H54 (cell line): Measurements from ENCODE around the gene CHCHD3.

ENCODE experiments used
- DNase-seq: peaks from one replicate; pipeline ENCODE4 v3.0.0; 2011; ENCODE audit warnings: low spot score, mixed read lengths; ENCODE audit not compliant: insufficient read length
- FAIRE-seq: peaks from 3 replicates; lab custom pipeline; 2011; peaks lifted over from hg19 to GRCh38; lab: Jason Lieb, UNC
- POLR2A ChIP-seq: IDR thresholded peaks from 2 replicates; pipeline ENCODE4 v1.6.1; 2011; ENCODE audit warnings: low read depth, mild to moderate bottlenecking, low read length

CHCHD3 gene

DNA sequence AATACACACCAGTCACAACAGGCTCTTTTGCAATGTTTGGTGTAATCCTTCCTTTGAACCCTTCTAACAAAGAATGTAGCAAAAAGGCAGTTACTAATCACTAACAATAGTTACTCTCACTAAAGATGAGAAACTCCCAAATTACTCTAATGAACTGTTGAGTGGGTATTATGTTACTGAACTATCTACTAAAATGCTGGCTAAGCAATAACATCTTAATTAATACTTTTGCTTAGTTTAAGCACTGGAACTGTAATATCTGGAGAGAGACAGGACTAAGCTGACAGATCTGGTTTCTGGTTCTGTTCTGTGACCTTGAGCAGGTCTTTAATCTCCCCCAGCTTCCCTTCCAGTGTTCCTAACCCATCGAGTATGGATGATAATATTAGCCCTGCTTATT lies 241.7 kb downstream of the CHCHD3 start:
- TF ChIP-seq POLR2A: no peak
- FAIRE-seq (no peak), DNase-seq (no peak)

DNA sequence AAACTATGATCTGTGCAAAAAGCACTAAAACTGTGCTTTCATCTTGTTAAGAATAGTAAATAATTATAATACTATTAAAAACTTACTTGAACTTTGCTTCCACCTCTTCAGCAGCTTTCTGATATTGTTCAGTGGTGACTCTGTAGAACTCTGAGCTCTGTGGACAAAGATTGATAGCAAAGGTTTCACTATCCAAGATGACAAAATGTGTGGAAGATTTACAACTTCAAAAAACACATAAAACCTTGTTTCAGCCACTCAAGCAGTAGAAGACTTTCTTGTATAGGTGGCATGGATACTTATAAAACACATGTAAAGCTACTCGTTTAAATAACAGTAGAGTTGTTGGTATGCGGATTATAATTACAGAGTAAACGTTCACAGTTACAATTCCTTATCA lies 243.6 kb downstream of the CHCHD3 start:
- no peak for FAIRE-seq
- DNase-seq: no peak
- TF ChIP-seq POLR2A: no peak

DNA sequence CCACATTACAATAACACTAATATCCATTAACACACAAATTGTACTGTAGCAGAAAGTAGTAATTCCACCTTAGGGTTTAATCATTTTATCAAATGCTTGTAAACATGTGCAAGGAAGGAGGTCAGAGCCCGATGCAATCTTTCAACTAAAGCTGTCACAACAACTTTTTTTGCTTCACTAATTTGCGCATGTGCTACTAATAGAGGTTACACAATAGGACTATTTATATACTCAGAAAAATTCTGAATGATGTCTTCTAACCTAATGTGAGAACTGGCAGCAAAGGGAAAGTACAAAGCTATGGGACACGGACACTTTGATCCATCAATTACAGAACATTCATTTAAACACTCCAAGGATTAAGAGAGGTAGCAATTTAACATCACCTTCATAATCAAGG lies 244.4 kb downstream of the CHCHD3 start:
- no peak for DNase-seq
- no peak for FAIRE-seq

DNA sequence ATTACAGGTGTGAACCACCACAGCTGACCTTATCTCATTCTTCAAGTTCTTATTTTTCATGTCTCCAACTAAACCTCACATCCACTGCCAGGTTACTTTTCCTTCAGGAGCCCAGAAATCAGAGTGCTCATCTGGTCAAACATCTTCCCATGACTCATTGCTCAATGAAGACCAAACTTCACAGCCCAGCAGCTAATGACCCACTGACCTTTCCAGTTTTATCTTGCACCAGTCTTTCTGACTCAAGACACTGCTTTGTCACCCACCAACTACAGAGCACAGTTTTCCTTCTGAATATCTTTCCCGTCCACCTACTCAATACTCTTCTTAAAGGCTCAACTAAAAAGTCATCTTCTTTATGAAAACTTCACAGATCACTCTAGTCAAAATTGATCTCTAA lies 245.1 kb downstream of the CHCHD3 start:
- no peak for FAIRE-seq
- TF ChIP-seq POLR2A: no peak
- DNase-seq: no peak

More for the DNA sequence above, 244.4 kb downstream of the CHCHD3 start:
- no peak for TF ChIP-seq POLR2A

DNA sequence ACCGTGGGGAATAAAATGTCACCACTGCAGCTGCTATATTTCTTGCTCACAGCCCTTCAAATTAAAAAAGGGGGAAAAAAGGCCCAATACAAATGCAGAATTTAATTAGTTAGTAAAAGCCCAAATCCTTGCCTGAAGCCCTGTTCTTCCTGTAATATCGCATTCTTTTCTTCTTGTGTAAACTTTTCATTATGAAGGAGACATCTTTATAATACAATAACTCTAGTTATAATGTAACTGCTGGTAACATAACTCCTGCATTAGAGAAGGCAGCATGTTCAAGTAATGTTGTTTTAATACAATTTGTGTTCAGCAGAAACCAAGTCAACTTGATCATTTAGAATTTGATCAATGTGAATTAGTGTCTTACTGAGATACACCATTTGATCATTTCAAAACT lies 250.9 kb downstream of the CHCHD3 start:
- FAIRE-seq (no peak), DNase-seq (no peak)
- TF ChIP-seq POLR2A: no peak

DNA sequence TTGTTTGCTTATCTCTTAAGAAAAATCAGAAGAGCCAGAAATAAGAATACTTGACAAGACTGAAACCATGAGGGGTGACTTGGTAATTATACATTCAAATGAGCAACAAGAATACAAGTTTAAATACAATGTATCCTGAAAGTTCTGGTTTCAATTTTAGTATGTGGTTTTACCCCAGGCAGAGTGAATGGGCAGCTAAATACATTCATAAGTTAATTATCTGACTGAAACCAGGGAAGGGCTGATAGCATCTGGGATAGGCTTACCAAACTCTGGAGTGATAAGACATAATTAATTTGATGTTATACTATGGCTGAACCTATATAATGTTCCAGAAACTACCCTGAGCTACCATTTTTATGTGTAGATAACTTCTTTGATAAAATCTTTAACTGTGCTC lies 253.4 kb downstream of the CHCHD3 start:
- FAIRE-seq (peak; percentile 6), DNase-seq (no peak)
- TF ChIP-seq POLR2A: no peak

DNA sequence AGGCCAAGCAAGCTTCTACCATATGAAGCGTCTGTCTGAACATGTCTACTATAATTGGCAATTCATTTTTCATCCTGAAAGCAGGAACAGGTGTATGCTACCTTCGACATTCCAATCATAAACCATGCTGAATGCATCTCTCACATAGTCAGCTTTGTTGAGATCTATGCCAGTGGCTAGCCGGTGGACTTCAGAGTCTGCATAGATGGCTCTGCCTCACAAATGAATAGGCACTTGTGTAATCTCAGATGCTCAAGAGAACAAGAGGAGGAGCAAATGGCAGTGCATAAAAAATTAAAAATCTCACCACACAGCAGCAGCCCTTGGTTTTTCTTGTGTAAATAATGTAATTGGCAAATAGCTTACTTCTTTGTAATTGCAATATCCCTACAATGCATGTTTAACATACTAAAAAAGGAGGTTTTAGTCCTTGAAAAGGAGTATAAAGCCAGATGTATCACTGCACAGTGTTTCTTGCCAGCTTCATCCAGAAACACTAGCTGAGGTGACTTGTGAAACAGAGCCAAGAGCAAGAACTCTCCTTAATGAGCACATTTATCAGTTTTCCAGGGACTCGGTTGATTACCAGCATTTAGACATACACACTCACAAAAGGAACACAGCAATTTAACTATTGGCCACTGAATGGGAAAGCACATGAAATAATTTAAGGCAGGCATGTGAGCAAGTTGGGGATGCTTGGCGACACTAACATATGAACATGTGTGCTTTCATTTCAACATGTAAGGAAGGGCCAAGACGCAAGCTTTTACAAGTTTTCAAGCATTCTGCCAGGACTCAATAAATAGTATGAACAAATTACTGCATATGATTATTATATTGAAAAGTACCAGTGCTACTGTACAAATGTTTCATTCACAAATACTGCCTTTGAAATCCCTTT lies 255.7 kb downstream of the CHCHD3 start:
- TF ChIP-seq POLR2A: no peak
- DNase-seq (no peak), FAIRE-seq (no peak)

DNA sequence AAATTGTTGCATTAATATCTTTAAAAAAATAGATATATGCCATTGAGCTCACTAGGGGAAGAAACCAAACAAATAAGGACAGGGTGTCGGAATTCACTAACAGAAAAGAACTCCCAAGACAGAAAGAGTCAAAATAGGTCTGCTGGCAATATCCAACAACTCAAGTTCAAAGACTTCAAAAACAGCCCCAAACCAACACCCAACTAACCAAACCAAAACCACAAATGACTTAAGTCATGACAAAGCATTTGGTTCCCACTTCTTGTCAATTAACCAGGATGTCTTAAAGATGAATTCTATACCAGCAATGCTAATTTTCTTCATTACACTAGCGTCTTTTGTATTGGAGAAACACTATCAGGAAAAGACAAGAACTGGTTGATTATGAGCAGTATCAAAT lies 256.7 kb downstream of the CHCHD3 start:
- DNase-seq: no peak
- no peak for TF ChIP-seq POLR2A
- no peak for FAIRE-seq

DNA sequence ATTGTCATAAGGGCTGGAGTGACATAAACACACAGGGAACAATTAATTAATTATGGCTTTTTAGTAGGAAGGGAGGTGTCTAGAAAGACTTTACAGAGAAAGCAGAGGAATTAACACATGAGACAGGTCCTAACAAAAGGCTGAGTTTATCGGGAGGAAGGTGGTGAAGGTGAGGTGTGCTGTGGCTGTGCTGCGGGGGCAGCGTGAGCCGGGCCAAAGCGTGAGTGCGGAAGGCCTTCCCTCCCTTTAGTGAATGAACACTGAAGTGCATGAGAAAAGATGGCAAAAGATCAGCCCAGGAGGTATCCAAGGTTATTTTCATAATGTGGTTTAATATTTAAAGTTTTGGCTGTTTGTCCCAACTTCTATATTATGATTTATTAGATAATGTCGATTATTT lies 262.2 kb downstream of the CHCHD3 start:
- no peak for TF ChIP-seq POLR2A
- DNase-seq (no peak), FAIRE-seq (no peak)

DNA sequence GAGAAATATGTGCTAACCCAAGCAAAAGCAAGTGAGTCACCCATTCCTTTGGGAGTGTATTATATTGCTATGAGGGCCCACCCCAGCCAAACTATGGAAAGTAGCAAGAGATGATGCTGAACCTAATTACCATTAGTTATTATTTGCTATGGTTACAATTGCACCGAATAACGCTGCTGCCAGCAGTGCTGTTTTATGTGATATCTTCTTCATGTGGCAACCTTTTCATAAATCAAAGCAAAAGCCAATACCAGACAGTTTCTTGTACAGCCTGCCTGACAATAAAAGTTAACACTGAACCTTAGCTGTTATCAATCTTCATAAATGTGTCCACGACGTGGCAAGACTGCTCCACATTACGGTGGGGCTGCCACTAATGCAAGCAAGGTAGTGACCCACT lies 263.9 kb downstream of the CHCHD3 start:
- FAIRE-seq (no peak), DNase-seq (no peak)
- no peak for TF ChIP-seq POLR2A

DNA sequence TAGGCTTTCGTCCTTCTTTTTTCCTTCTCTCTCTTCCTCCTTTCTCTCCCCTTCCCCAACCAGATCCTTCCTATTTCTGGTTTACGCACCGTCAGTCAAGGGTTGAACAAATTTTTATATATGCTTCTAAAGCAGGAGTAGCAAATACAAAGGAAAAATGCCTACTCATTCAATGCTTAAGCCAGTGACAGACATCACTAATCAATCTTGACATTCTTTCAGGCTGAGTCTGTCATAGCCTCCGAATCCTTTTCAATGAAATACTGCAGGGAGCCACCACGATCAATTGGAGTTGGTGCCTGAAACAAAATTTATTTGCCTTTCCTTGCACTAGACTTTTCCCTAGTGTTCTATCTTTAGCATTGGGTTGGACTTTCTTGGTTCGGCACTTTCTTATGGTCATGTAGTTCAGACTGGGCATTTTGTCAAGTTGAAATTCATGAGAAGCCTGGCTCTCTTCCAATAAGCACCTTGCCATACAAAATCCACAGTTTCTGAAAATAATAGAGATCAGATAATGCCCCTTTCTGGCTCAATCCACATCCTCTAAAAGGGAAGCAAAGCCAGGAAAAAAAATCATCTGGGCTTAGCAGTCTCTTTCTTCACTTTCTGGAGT lies 266.1 kb downstream of the CHCHD3 start:
- no peak for FAIRE-seq
- no peak for TF ChIP-seq POLR2A
- no peak for DNase-seq

DNA sequence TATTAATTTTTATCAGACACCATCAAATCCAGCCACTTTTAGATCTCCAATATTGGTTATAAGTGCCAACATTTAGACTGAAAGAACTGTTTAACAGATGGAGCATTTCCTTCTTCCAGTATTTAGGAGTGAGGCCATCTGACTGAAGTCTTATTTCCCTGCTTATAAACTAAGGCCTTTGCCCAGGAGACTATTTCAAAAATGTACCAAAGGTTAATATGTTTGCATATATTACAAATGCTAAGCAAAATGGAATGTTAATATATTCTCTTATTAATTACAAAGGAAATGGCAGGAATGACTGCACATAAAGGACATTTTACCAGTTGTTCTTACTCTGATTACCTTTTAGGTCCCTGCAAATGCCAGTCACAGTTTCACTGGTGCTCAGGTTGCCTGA lies 266.8 kb downstream of the CHCHD3 start:
- FAIRE-seq (no peak), DNase-seq (no peak)
- no peak for TF ChIP-seq POLR2A

DNA sequence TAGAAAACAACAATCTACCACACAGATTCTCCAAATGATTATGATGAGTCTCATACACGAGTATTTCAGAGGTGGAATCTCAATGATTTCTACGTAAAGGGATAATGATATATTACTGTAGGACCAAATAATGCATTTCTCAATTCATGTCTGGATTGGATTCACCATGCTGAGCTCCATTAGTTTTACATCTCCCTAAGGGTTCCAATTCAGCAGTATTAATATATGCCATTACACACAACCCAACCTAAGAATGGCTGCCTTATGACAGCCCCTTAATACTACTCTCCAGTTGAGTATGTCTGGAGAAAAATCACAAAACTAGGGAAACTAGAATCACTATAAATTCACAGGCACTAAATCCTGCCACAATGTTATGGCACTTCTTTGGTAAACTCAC lies 271.3 kb downstream of the CHCHD3 start:
- FAIRE-seq (no peak), DNase-seq (no peak)
- TF ChIP-seq POLR2A: no peak

DNA sequence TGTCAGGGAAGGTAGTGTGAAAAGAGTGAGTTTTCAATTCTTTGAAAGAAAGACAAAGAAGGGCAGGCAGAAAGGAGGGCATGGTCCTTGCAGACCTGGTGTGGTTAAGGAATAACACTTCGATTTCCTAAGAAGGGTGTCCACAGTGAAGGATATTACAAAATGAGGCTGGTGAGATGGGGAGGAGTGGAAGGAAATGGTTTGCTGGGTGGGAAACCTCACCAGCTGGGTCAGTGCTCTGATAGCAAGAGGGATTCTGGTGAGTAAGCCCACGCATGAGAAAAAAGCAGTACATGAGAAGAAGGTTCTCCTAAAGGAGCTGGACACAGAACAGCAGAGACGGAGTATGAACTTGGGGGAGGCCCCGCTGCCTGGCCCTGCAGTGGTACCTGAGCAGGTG lies 275.1 kb downstream of the CHCHD3 start:
- DNase-seq (no peak), FAIRE-seq (no peak)
- no peak for TF ChIP-seq POLR2A

DNA sequence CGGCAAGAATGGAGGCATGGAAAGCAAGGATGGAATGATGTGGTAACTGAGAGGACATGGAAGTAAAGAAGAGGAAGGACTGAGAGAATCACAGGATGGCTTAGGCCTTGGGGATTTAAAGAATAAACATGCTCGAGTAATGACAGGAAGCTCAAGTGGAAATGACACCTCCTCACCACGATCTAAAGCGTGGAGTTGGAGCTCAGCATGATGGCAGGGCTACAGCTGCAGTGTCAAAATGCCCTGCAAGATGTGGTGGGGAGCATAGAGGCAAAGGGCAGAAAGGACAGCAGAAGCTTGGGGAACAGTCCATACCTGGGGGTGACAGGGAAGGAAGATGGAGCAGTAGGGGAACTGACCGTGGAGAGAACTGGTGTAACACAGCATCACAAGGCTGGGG lies 276.1 kb downstream of the CHCHD3 start:
- no peak for DNase-seq
- FAIRE-seq: no peak
- TF ChIP-seq POLR2A: no peak
